HL-60 (cell line): ENCODE results near the gene SMPD1.

Source experiments
- DNase-seq, 2 experiments: peaks; one replicate each; pipeline ENCODE4 v3.0.0-alpha.2; 2010 to 2020; ENCODE audit warnings: low read depth in 1 of 2, low spot score in 1 of 2
- H3K27ac ChIP-seq: fragments of 250-450 bp; sonication (Bioruptor Pico); replicated peaks from 2 replicates; pipeline ENCODE4 v1.5.1; 2020; ENCODE audit warnings: mild to moderate bottlenecking, moderate library complexity
- H3K27me3 ChIP-seq: fragments of 250-450 bp; sonication (Bioruptor Pico); 2 replicates; pipeline ENCODE4 v1.5.1; 2021; ENCODE audit warnings: mild to moderate bottlenecking, moderate library complexity; ENCODE audit not compliant: insufficient read depth, poor library complexity, severe bottlenecking
- H3K4me3 ChIP-seq: replicated peaks from 2 replicates; pipeline ENCODE4 v1.5.1; 2011; ENCODE audit warnings: mild to moderate bottlenecking, control low read depth, low read length; ENCODE audit not compliant: insufficient read depth
- CTCF ChIP-seq: IDR thresholded peaks from one replicate; pipeline ENCODE4 v1.5.1; 2011; ENCODE audit warnings: low read length, control low read depth, inconsistent platforms; ENCODE audit not compliant: insufficient read depth
- GABPA ChIP-seq: IDR thresholded peaks from 2 replicates; pipeline ENCODE4 v1.6.1; 2012; ENCODE audit warnings: low read depth
- POLR2AphosphoS5 ChIP-seq: IDR thresholded peaks from 2 replicates; pipeline ENCODE4 v1.6.1; 2012; ENCODE audit warnings: low read depth
- REST ChIP-seq: IDR thresholded peaks from 2 replicates; pipeline ENCODE4 v1.6.1; 2012; ENCODE audit warnings: low read depth; ENCODE audit not compliant: insufficient replicate concordance
- SPI1 ChIP-seq: IDR thresholded peaks from 2 replicates; pipeline ENCODE4 v1.6.1; 2012; ENCODE audit warnings: low read depth, mild to moderate bottlenecking, borderline replicate concordance

The SMPD1 gene

GRCh38 chr11:6405052-6405667, 14.9 kb downstream of the SMPD1 start:
- Histone ChIP-seq H3K4me3 (no peak overlapping the region), H3K27me3 (no peaks in the 10 kb centered on the region), H3K27ac (no peak overlapping the region)
- DNase-seq, result no peak
- TF ChIP-seq GABPA, result no peak

GRCh38 chr11:6405846-6406245, 15.6 kb downstream of the SMPD1 start:
- DNase-seq, result no peak
- Histone ChIP-seq H3K27ac (no peak overlapping the region), H3K27me3 (no peaks in the 10 kb centered on the region), H3K4me3 (no peak overlapping the region)
- TF ChIP-seq POLR2AphosphoS5, result no peak
- no peak for TF ChIP-seq CTCF
- TF ChIP-seq REST, result no peak
- no peak for TF ChIP-seq SPI1
- no peak for TF ChIP-seq GABPA

GRCh38 chr11:6406370-6406769, 16.1 kb downstream of the SMPD1 start:
- Histone ChIP-seq H3K27me3 (no peaks in the 10 kb centered on the region), H3K4me3 (no peak overlapping the region), H3K27ac (no peak overlapping the region)
- DNase-seq, result no peak
- TF ChIP-seq CTCF (no peak), SPI1 (no peak), GABPA (no peak), POLR2AphosphoS5 (no peak), REST (no peak)

GRCh38 chr11:6410695-6411430, 20.6 kb downstream of the SMPD1 start:
- Histone ChIP-seq H3K27ac (no peak overlapping the region), H3K4me3 (no peak overlapping the region), H3K27me3 (no peaks in the 10 kb centered on the region)
- no peak for DNase-seq
- TF ChIP-seq SPI1, result no peak
- no peak for TF ChIP-seq POLR2AphosphoS5
- no peak for TF ChIP-seq REST
- TF ChIP-seq CTCF, result no peak
- TF ChIP-seq GABPA, result no peak
